HG03575 (cell line): Measurements from ENCODE around the gene CLTA.
"Not testable (repeated sequence)": the region's sequence is repeated elsewhere in the genome, so short reads cannot be mapped to it uniquely, and the experiment has no call there.

Experiments
- ATAC-seq: cut with Tn5 transposase; IDR thresholded peaks from one replicate; pipeline ENCODE4 v1.9.1; 2021; ENCODE audit not compliant: unreplicated experiment, insufficient number of reproducible peaks, low FRiP score; ENCODE audit errors: extremely low read depth

The CLTA gene

DNA sequence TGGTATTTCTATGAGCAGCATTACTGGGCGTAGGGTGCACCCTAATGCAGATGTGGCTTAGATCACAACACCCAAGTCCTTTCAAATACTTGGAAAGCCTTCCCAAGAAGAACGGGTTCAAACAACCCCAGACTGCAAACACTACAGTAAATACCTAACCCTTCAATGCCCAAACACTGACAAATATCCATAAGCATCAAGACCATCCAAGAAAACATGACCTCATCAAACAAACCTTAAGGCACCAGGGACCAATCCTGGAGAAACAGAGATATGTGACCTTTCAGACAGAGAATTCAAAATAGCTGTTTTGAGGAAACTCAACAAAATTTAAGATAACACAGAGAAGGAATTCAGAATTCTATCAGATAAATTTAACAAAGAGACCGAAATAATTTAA, 15.5 kb upstream of the CLTA start:
- not testable (repeated sequence) for ATAC-seq

DNA sequence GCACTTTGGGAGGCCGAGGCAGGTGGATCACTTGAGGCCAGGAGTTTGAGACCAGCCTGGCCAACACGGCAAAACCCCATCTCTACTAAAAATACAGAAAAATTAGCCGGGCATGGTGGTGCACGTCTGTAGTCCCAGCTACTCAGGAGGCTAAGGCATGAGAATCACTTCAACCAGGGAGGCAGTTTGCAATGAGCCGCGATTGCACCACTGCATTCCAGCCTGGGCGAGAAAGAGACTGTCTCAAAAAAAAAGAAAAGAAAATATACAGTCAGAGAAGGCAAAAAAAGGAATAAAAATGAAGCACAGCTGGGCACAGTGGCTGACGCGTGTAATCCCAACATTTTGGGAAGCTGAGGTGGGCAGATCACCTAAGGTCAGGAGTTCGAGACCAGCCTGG, 14.2 kb upstream of the CLTA start:
- ATAC-seq = not testable (repeated sequence)

GRCh38 chr9:36177571-36177970, 13.2 kb upstream of the CLTA start:
- ATAC-seq = no peak

DNA sequence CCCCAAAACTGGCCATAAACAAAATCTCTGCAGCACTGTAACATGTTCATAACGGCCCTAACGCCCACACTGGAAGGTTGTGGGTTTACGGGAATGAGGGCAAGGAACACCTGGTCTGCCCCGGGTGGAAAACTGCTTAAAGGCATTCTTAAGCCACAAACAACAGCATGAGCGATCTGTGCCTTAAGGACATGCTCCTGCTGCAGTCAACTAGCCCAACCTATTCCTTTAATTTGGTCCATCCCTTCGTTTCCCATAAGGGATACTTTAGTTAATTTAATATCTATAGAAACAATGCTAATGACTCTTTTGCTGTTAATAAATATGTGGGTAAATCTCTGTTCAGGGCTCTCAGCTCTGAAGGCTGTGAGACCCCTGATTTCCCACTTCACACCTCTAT, 10.5 kb upstream of the CLTA start:
- not testable (repeated sequence) for ATAC-seq

GRCh38 chr9:36187414-36187813, 3.3 kb upstream of the CLTA start:
- ATAC-seq = no peak

- ATAC-seq = no peak
Observed at GRCh38 chr9:36188212-36188611, 2.5 kb upstream of the CLTA start.

DNA sequence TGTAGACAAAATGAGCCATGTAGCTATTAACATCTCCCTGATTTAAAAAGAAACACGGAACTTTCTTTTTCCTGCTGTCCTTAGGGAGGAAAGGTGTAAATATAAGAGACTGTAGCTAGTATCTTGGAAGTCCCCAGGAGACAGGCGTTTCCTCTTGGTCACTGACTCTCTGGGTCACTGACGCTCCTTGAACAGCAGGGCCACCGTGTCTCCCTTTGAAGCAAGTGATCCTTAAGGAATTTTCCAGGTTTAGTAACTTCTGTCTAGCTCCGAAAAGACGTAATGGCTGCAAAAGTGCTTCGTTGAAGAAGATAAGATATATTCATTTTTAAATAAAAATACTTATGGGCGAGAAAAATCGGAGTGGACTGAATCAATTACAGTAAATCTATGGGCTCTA, 745 bp upstream of the CLTA start:
- no peak for ATAC-seq

DNA sequence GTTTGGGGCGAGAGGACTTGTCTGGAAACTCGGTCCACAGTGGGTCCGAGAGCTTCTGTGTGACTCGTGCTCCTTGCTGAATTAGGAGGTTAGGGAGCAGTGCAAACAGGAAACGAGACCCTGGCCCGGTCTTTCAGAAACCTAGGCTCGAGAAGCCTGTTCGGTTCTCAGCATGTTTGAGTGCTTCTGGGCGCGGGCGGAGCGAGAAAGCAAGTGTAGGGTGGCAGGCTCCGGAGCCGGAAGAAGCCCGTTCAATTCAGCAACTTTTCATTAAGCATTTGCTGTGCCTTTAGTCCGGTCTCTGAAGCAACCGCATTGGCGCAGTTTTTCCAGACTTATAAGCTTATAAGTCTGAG, 547 bp downstream of the CLTA start:
- no peak for ATAC-seq

DNA sequence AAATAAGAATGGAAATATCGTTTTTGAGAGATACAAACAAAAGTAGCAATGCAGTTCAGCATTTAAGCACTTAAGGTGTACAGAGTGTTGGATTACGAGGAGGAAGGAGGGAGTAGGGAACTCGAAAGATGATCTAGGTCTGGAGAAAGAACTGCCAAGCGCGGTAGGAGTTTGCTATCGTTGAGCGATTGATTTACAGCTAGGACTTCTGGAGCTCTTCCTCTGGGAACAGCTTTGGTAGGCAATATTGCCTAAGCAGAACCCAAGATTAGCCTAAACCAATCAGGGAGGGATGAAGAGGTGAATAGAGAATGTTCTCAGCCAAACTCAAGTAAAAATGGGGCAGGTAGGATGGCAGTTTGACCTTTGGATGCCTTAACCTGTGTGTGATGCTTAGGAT, 965 bp downstream of the CLTA start:
- no peak for ATAC-seq

DNA sequence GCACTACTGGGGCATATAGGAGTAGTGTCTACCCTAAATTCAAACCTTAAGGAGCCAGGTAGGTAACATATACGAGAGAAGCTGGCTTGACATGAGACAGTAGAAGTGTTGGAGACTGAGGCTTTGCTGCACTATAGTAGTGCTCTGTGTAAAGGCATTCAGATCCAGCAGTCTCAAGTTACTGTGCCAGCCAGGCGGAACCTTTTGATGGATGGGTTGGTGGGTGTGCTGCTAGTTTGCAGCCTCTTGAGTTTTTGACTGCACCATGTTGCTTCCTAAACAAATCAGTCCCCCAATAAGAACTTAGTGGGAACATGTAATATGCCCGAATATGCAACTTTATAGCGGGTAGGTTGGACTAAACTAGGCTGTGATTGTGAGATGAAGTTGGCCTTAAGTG, 1.5 kb downstream of the CLTA start:
- no peak for ATAC-seq

- ATAC-seq = no peak
Observed at GRCh38 chr9:36193023-36193422, 2.3 kb downstream of the CLTA start.

DNA sequence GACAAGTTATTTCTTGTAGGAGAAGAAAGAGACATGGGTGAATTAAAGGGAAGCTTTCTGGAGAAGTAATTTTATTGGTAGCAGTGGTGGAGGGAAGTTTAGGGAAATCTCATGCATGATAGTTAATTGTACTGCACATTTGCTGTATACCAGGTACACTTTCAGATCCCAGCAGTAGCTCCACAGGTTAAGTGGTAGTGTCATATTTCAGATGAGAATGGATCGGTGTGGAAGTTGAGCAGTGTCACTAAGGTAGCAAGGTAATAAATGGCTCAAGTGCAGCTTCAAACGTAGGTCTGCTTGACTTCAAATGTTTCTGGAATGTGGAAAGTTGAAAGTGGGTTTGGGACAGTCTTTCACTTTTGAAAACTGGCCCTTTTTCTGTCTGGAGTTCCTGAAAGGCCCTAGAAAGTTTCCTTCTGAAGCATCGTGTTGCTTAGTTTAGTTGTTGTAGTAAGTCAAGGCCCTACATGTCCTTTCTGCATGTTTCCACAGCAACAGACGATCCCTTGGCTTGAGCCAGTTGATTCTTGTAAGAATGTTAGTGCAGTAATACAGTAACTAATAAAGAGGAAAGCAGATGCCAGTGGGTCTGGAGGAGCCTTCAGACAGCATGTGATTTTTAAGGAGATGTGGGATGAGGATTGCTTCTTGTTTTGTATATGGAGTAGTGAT, 3.7 kb downstream of the CLTA start:
- ATAC-seq = no peak

GRCh38 chr9:36204906-36205547, 14.3 kb downstream of the CLTA start:
- no peak for ATAC-seq

DNA sequence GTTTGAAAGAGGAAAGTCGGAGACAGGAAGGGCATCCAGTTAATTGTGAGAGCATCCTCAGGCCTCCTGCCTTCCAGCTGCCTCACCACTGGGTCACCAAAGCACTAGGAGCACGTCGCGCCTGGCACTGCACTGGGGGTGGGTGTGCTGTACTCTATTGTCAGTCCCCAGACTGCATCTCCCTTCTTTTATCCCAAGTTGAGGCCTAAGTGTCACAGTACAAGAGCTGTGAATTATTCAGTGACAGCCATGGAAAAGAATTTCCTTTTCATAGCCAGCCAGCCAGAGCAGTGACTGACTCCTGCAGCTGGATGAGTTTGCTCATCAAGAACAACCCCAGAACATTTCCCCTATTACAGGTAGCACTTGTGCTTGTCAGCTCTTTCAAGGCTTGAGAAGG, 16.3 kb downstream of the CLTA start:
- ATAC-seq = no peak

GRCh38 chr9:36207546-36208012, 16.9 kb downstream of the CLTA start:
- ATAC-seq = no peak

GRCh38 chr9:36208521-36209253, 18.0 kb downstream of the CLTA start:
- ATAC-seq = no peak

- ATAC-seq = no peak
Observed at GRCh38 chr9:36210722-36211121, 20.0 kb downstream of the CLTA start.

DNA sequence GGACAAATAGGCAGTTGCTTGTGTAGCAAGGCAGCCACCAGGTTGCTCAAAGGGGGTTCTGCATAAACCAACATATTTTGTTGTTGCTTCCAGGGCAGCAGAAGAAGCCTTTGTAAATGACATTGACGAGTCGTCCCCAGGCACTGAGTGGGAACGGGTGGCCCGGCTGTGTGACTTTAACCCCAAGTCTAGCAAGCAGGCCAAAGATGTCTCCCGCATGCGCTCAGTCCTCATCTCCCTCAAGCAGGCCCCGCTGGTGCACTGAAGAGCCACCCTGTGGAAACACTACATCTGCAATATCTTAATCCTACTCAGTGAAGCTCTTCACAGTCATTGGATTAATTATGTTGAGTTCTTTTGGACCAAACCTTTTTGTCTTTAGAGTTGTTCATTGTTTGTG, 20.8 kb downstream of the CLTA start:
- ATAC-seq = no peak

DNA sequence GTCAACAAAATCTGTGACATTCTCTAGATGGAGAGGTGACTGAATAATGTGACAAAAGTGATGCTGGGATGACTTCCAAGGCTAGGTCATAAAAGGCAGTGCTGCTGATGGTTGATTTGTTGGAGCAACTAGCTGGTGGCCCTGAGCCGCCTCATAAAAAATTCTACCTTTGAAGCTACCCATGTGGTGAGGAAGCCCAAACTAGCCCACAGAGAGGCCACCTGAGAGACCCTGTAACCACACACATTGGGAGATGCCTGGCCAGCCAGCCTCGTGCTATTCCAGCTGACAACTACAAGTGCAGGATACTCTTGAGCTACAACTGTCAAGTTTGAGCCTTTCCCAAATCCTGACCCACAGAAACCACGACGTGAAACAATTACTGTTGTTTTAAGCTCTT, 22.7 kb downstream of the CLTA start:
- ATAC-seq = no peak

GRCh38 chr9:36213989-36214388, 23.3 kb downstream of the CLTA start:
- ATAC-seq = no peak
